ENCODE data around the gene FBXO39.

DNA sequence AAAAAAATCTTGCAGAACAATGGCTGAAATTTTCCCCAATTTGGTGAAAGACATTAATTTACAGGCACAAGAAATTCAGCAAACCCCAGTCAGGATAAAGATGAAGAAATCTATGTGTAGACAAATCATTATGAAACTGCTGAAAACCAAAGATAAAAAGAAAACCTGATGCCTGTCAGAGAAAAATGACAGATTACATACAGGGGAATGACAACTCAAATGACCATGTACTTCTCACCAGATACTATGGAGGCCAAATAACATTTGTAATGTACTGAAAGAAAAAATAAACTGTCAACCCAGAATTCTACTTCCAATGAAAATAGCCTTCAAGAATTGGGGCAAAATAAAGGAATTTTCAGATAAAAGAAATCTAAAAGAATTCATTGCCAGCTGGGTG is 27.4 kb upstream of the FBXO39 start:
- TF ChIP-seq, protein P1, sequence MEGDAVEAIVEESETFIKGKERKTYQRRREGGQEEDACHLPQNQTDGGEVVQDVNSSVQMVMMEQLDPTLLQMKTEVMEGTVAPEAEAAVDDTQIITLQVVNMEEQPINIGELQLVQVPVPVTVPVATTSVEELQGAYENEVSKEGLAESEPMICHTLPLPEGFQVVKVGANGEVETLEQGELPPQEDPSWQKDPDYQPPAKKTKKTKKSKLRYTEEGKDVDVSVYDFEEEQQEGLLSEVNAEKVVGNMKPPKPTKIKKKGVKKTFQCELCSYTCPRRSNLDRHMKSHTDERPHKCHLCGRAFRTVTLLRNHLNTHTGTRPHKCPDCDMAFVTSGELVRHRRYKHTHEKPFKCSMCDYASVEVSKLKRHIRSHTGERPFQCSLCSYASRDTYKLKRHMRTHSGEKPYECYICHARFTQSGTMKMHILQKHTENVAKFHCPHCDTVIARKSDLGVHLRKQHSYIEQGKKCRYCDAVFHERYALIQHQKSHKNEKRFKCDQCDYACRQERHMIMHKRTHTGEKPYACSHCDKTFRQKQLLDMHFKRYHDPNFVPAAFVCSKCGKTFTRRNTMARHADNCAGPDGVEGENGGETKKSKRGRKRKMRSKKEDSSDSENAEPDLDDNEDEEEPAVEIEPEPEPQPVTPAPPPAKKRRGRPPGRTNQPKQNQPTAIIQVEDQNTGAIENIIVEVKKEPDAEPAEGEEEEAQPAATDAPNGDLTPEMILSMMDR (IDR thresholded peaks at IDR 0.05), result no peak
- no peak for TF ChIP-seq EHMT2 (IDR thresholded peaks at IDR 0.05; ENCODE audit: low read depth)
- TF ChIP-seq JUN (IDR thresholded peaks at IDR 0.05), result no peak
- no peak for TF ChIP-seq HDAC2 (IDR thresholded peaks at IDR 0.05)
- no peak for TF ChIP-seq RFX5 (IDR thresholded peaks at IDR 0.05)
- no peak for TF ChIP-seq NR3C1 (IDR thresholded peaks at IDR 0.05)
- no peak for TF ChIP-seq EP300 (IDR thresholded peaks at IDR 0.05)
- no peak for TF ChIP-seq JUNB (IDR thresholded peaks at IDR 0.05)
- no peak for TF ChIP-seq RCOR1 (IDR thresholded peaks at IDR 0.05; ENCODE audit: low read depth, low read length)
- TF ChIP-seq, protein P2, sequence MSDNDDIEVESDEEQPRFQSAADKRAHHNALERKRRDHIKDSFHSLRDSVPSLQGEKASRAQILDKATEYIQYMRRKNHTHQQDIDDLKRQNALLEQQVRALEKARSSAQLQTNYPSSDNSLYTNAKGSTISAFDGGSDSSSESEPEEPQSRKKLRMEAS (IDR thresholded peaks at IDR 0.05), result no peak
- no peak for TF ChIP-seq POLR2A (IDR thresholded peaks at IDR 0.05; ENCODE audit: low read length)
- TF ChIP-seq CEBPB (IDR thresholded peaks at IDR 0.05), result no peak
- TF ChIP-seq HOXA7 (CRISPR knock-in tag; IDR thresholded peaks at IDR 0.05), result no peak

Measured in A549 (cell line).